ENCODE measurements around the gene PPFIBP2.

PPFIBP2 gene

DNA sequence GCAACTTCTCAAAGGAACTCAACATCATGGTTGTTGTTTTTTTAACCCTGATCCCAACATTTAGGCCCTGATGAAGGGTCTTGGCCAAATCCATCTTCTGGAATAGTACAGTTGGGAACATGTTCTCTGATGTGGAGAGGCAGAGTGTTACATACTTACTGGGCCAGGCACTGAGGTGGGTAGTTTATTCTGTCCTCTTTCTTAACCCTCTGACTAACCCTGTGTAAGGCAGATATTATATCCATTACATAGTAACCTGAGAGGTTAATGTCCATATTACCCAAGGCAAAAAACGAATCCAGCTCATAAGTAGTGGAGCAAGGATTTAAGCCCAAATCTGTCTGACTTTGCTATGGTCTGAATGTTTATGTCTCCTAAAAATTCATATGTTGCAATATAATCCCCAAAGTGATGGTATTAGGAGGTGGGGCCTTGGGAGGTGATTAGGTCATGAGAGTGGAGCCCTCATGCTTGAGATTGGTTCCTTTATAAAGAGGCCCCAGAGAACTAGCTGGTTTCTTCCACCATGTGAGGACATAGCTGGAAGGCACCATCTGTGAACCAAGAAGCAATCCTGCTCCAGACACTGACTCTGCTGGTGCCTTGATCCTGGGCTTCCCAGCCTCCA, 16.3 kb downstream of the PPFIBP2 start:
- no peaks in the 10 kb centered on the region for H3K36me3 ChIP-seq (ENCODE audit: insufficient read depth, low read depth, low read length)
- H3K27ac ChIP-seq (ENCODE audit: low read length): no peak overlapping the region
- no peak overlapping the region for H3K4me3 ChIP-seq (ENCODE audit: low read length)
- H3K9me3 ChIP-seq (ENCODE audit: insufficient read depth, low read depth, low read length): no peaks in the 10 kb centered on the region
- H3K9ac ChIP-seq (ENCODE audit: low read depth, low read length): no peak overlapping the region
- no peaks in the 10 kb centered on the region for H3K4me1 ChIP-seq (ENCODE audit: insufficient read depth, low read length)
- no peaks in the 10 kb centered on the region for H3K27me3 ChIP-seq (ENCODE audit: insufficient read depth, low read length)

GRCh38 chr11:7531011-7531410, 17.2 kb downstream of the PPFIBP2 start:
- no peak overlapping the region for H3K9ac ChIP-seq (ENCODE audit: low read depth, low read length)
- H3K36me3 ChIP-seq (ENCODE audit: insufficient read depth, low read depth, low read length): no peaks in the 10 kb centered on the region
- H3K27ac ChIP-seq (ENCODE audit: low read length): no peak overlapping the region
- no peaks in the 10 kb centered on the region for H3K27me3 ChIP-seq (ENCODE audit: insufficient read depth, low read length)
- H3K4me1 ChIP-seq (ENCODE audit: insufficient read depth, low read length): no peaks in the 10 kb centered on the region
- H3K4me3 ChIP-seq (ENCODE audit: low read length): no peak overlapping the region
- no peaks in the 10 kb centered on the region for H3K9me3 ChIP-seq (ENCODE audit: insufficient read depth, low read depth, low read length)

DNA sequence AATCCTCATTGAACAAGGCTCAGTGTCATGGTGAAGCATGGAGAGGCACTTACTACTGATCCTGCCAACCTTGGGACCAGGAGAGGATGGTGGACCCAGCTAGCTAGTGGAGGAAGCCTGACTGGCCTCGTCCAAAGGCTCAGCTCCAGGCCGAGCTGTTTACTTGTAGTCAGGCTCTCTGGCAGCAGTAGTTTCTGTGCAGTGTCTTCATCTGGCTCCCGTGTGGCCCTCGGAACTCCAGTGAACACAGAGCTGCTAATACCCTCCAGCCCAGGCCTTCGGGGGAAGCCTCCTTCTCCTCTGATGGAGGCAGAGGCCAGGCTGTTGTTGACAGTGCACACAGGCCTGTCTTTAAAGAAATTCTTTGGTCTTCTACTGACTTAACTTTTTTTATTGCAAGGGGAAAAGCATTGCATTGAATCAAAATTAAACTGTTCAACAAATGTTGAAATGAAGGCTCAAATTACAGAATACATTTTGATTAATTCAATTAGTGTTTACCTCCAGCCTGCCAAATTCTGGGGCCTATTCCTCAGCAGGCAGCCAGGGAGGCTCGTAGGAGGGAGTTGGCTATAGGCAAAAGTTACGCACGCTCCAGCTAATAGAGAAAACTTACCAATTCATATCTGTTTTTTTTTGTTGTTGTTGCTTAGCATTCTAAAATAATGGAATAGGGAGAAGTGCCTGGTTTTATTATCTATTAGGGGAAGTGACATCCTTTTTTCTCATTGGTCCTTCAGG, 18.8 kb downstream of the PPFIBP2 start:
- H3K4me1 ChIP-seq (ENCODE audit: insufficient read depth, low read length): no peaks in the 10 kb centered on the region
- no peaks in the 10 kb centered on the region for H3K9me3 ChIP-seq (ENCODE audit: insufficient read depth, low read depth, low read length)
- H3K9ac ChIP-seq (ENCODE audit: low read depth, low read length): no peak overlapping the region
- H3K27me3 ChIP-seq (ENCODE audit: insufficient read depth, low read length): no peaks in the 10 kb centered on the region
- no peak overlapping the region for H3K4me3 ChIP-seq (ENCODE audit: low read length)
- no peak overlapping the region for H3K27ac ChIP-seq (ENCODE audit: low read length)
- no peaks in the 10 kb centered on the region for H3K36me3 ChIP-seq (ENCODE audit: insufficient read depth, low read depth, low read length)

DNA sequence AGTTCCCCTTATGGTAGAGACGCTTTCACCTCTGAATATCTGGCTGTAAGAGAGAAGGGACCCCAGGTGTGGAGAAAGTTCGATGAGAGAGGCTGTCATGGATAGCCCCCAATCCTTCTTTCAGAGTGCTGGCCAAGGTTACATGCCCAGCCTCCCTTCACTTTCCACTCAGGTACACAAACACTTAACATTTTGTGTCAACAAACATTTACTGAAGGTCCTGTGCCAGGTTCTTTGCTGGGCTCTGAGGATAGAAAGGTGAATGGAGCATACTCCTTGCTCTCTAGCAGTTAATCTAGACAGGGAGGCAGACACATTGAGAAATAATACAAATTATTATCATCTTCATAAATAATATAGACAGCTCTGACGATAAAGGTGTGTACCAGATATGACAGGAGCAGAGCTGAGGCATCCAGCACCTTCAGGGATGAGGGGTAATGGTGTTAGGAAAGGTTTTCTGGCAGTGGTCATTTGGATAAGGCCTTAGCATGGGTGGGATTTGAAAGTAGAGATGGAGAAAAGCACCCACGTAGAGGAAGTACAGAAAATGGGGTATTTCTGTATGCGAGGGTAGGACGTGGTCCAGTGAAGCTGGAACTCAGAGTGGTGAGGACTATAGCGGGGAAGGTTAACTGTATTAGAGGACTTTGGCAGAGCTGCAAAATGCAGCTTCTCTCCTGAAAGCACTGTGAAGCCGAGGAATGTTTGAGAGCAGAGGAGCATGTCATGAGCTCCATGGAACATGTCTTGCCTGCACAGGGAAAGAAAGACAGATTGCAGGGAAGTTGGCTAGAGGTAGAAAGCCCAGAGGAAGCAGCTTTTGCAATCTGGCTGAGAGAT, 19.6 kb downstream of the PPFIBP2 start:
- no peak overlapping the region for H3K27ac ChIP-seq (ENCODE audit: low read length)

DNA sequence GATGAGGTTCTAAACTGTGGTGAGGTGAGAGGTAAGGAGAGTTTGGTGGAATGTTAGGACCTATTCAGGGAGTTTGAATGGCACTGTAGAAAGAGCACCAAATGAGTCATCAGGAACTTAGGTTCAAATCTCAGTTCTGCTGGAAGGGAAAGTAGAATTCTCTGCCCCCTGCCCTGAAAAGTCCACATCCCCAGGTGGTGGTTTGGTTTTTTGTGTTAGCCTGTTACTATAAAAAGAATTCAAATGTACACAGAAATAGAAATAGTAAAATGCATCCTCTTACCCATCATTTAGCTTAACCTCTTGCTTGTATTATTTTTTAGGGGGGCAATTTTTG, 20.2 kb downstream of the PPFIBP2 start:
- Histone ChIP-seq H3K4me1 (ENCODE audit: insufficient read depth, low read length) (no peaks in the 10 kb centered on the region), H3K9ac (ENCODE audit: low read depth, low read length) (no peak overlapping the region), H3K36me3 (ENCODE audit: insufficient read depth, low read depth, low read length) (no peaks in the 10 kb centered on the region), H3K4me3 (ENCODE audit: low read length) (no peak overlapping the region), H3K27ac (ENCODE audit: low read length) (no peak overlapping the region), H3K9me3 (ENCODE audit: insufficient read depth, low read depth, low read length) (no peaks in the 10 kb centered on the region), H3K27me3 (ENCODE audit: insufficient read depth, low read length) (no peaks in the 10 kb centered on the region)

More for the DNA sequence above, 19.6 kb downstream of the PPFIBP2 start:
- Histone ChIP-seq H3K9ac (ENCODE audit: low read depth, low read length) (no peak overlapping the region), H3K4me1 (ENCODE audit: insufficient read depth, low read length) (no peaks in the 10 kb centered on the region), H3K4me3 (ENCODE audit: low read length) (no peak overlapping the region), H3K36me3 (ENCODE audit: insufficient read depth, low read depth, low read length) (no peaks in the 10 kb centered on the region), H3K27me3 (ENCODE audit: insufficient read depth, low read length) (no peaks in the 10 kb centered on the region), H3K9me3 (ENCODE audit: insufficient read depth, low read depth, low read length) (no peaks in the 10 kb centered on the region)

DNA sequence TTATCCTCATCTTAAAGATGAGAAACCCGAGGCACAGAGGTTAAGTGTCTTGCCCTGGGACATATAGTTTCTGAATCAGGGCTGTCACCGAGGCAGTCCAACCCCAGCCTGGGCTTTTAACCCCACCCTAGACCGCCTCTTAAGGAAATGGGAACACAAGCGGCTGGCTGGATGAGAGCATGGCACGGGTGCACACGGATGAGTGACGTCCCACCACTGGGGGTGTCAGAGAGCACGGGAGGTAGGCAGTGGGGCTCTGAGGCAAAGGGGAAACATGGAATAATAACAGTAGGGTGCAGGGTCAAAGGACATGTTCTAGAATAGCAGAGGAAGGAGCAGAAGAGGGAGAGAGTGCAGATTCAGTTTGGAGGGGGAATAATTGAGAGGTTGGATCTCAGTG, 22.3 kb downstream of the PPFIBP2 start:
- no peaks in the 10 kb centered on the region for H3K27me3 ChIP-seq (ENCODE audit: insufficient read depth, low read length)
- no peaks in the 10 kb centered on the region for H3K4me1 ChIP-seq (ENCODE audit: insufficient read depth, low read length)
- no peaks in the 10 kb centered on the region for H3K36me3 ChIP-seq (ENCODE audit: insufficient read depth, low read depth, low read length)
- no peak overlapping the region for H3K4me3 ChIP-seq (ENCODE audit: low read length)
- no peak overlapping the region for H3K9ac ChIP-seq (ENCODE audit: low read depth, low read length)
- no peaks in the 10 kb centered on the region for H3K9me3 ChIP-seq (ENCODE audit: insufficient read depth, low read depth, low read length)
- H3K27ac ChIP-seq (ENCODE audit: low read length): no peak overlapping the region

DNA sequence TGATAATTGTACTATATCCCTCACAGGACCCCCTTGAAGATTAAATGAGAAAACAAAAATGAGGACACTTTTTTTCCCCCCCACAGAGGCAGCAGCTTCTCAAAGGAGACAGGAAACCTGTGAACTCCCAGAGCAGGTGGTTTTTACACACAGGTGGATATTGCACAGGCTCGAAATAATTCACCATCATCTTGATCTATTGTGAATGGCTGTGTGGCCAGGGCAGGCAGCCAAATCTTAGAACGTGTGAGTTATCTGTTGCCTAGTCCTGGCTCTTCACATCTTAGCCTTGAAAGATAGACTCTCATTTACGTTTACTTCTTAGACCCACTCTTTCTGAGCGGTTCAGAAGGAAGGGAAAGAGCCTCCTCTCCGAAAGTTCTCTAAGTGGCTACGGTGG, 23.5 kb downstream of the PPFIBP2 start:
- no peaks in the 10 kb centered on the region for H3K36me3 ChIP-seq (ENCODE audit: insufficient read depth, low read depth, low read length)
- no peaks in the 10 kb centered on the region for H3K27me3 ChIP-seq (ENCODE audit: insufficient read depth, low read length)
- no peak overlapping the region for H3K27ac ChIP-seq (ENCODE audit: low read length)
- no peaks in the 10 kb centered on the region for H3K4me1 ChIP-seq (ENCODE audit: insufficient read depth, low read length)
- H3K9ac ChIP-seq (ENCODE audit: low read depth, low read length): no peak overlapping the region
- H3K9me3 ChIP-seq (ENCODE audit: insufficient read depth, low read depth, low read length): no peaks in the 10 kb centered on the region
- H3K4me3 ChIP-seq (ENCODE audit: low read length): no peak overlapping the region

DNA sequence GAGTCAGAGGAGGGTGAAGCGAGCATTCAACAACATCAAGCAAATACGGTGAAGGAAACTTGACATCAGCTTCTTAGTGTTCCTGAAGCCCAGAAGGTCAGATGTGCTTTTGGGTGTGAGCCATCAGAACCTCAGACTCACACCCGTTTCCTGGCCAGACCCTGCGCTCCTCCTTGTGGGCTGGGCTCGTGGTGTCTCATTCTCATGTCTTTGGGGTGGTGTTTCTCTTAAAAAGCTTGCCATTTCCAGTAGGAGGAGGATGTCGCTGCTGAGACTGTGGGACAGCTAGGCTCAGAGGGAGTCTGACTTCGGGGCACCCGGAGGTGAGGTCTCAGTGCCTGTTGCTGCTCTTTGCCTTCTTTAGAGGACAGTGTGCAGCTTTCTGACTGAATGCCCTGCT, 24.2 kb downstream of the PPFIBP2 start:
- Histone ChIP-seq H3K27ac (ENCODE audit: low read length) (no peak overlapping the region), H3K36me3 (ENCODE audit: insufficient read depth, low read depth, low read length) (no peaks in the 10 kb centered on the region)

GRCh38 chr11:7538466-7539454, 25.0 kb downstream of the PPFIBP2 start:
- H3K36me3 ChIP-seq (ENCODE audit: insufficient read depth, low read depth, low read length): no peaks in the 10 kb centered on the region
- no peaks in the 10 kb centered on the region for H3K9me3 ChIP-seq (ENCODE audit: insufficient read depth, low read depth, low read length)
- no peak overlapping the region for H3K4me3 ChIP-seq (ENCODE audit: low read length)
- no peak overlapping the region for H3K9ac ChIP-seq (ENCODE audit: low read depth, low read length)
- no peaks in the 10 kb centered on the region for H3K4me1 ChIP-seq (ENCODE audit: insufficient read depth, low read length)
- no peaks in the 10 kb centered on the region for H3K27me3 ChIP-seq (ENCODE audit: insufficient read depth, low read length)
- H3K27ac ChIP-seq (ENCODE audit: low read length): no peak overlapping the region

More for the DNA sequence above, 24.2 kb downstream of the PPFIBP2 start:
- no peaks in the 10 kb centered on the region for H3K27me3 ChIP-seq (ENCODE audit: insufficient read depth, low read length)
- H3K9me3 ChIP-seq (ENCODE audit: insufficient read depth, low read depth, low read length): no peaks in the 10 kb centered on the region
- H3K4me3 ChIP-seq (ENCODE audit: low read length): no peak overlapping the region
- no peaks in the 10 kb centered on the region for H3K4me1 ChIP-seq (ENCODE audit: insufficient read depth, low read length)
- H3K9ac ChIP-seq (ENCODE audit: low read depth, low read length): no peak overlapping the region

DNA sequence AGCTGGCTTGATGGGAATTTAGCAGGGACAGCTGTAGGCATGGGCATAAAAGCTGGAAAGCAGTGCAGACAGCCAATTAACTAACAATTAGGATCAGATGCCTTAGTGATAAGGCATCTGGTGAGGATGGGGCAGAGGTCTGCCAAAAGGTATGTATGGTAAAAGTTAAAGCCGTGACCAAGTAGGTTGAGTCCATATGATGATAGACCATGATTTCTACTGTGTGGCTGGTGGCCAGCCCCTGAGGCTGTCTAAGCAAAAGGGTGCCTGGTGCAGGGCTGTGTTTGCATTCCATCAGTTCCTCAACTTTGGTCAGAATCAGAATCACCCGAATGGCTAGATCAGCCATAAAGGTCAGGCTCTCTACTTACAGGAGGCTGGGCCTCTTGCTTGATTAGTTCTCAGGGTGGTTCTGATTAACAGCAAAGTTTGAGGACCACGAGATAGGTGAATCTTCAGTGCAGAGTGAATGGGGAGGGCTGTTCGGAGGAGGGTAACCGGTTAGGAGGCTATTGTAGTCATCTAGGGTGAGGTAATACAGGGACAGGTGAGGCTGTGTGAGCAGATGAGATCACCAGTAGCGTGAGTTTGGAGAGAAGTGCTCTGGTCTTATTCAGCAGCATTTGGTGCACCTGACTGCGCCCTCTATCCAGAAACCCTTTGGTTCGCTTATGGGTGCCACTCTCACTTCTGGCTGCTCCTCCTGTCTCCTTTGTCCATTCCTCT, 27.2 kb downstream of the PPFIBP2 start:
- Histone ChIP-seq H3K4me1 (ENCODE audit: insufficient read depth, low read length) (peaks cover 4% of the 10 kb centered on the region; the same call in 1 of the 2 replicates), H3K4me3 (ENCODE audit: low read length) (no peak overlapping the region), H3K27ac (ENCODE audit: low read length) (no peak overlapping the region), H3K27me3 (ENCODE audit: insufficient read depth, low read length) (no peaks in the 10 kb centered on the region), H3K36me3 (ENCODE audit: insufficient read depth, low read depth, low read length) (no peaks in the 10 kb centered on the region), H3K9ac (ENCODE audit: low read depth, low read length) (no peak overlapping the region), H3K9me3 (ENCODE audit: insufficient read depth, low read depth, low read length) (no peaks in the 10 kb centered on the region)
